IMR-90 (cell line): Measurements from ENCODE around the gene SPATA13.

Source experiments
- CEBPB ChIP-seq: IDR thresholded peaks from 2 replicates; pipeline ENCODE4 v1.6.1; 2012; ENCODE audit warnings: low read depth, low read length, improper control_type of control experiment
- CHD1 ChIP-seq: IDR thresholded peaks from 2 replicates; pipeline ENCODE4 v1.6.1; 2012; ENCODE audit warnings: low read depth, low read length, improper control_type of control experiment
- CTCF ChIP-seq: conservative IDR thresholded peaks from 2 replicates; pipeline ENCODE4 v1.5.1; 2012; ENCODE audit warnings: mild to moderate bottlenecking, low read depth, low read length, improper control_type of control experiment
- ELK1 ChIP-seq: fragments of 150-350 bp; IDR thresholded peaks from 2 replicates; pipeline ENCODE4 v1.6.1; 2016; ENCODE audit warnings: low read depth, mild to moderate bottlenecking, low read length, moderate library complexity, borderline replicate concordance
- FOS ChIP-seq: fragments of 150-350 bp; IDR thresholded peaks from 2 replicates; pipeline ENCODE4 v1.6.1; 2016; ENCODE audit warnings: low read depth, low read length
- MAFK ChIP-seq: IDR thresholded peaks from 2 replicates; pipeline ENCODE4 v1.6.1; 2012; ENCODE audit warnings: low read depth, low read length, improper control_type of control experiment
- MAZ ChIP-seq: IDR thresholded peaks from 2 replicates; pipeline ENCODE4 v1.6.1; 2012; ENCODE audit warnings: low read depth, mild to moderate bottlenecking, low read length, improper control_type of control experiment, moderate library complexity, borderline replicate concordance
- MXI1 ChIP-seq: IDR thresholded peaks from 2 replicates; pipeline ENCODE4 v1.6.1; 2012; ENCODE audit warnings: low read depth, mild to moderate bottlenecking, low read length, moderate library complexity, borderline replicate concordance
- POLR2A ChIP-seq: IDR thresholded peaks from 2 replicates; pipeline ENCODE4 v1.6.1; 2012; ENCODE audit warnings: mild to moderate bottlenecking, low read depth, low read length
- RAD21 ChIP-seq: IDR thresholded peaks from 2 replicates; pipeline ENCODE4 v1.6.1; 2012; ENCODE audit warnings: low read length, improper control_type of control experiment
- RCOR1 ChIP-seq: IDR thresholded peaks from 2 replicates; pipeline ENCODE4 v1.6.1; 2012; ENCODE audit warnings: mild to moderate bottlenecking, low read length, improper control_type of control experiment; ENCODE audit not compliant: insufficient replicate concordance
- RFX5 ChIP-seq: IDR thresholded peaks from 2 replicates; pipeline ENCODE4 v1.8.0; 2012; ENCODE audit warnings: low read depth, mild to moderate bottlenecking, low read length, moderate library complexity
- SMC3 ChIP-seq: fragments of 150-350 bp; IDR thresholded peaks from 2 replicates; pipeline ENCODE4 v1.6.1; 2016; ENCODE audit warnings: low read depth, mild to moderate bottlenecking, antibody characterized with exemption, low read length, moderate library complexity

- no peak for TF ChIP-seq CTCF
- no peak for TF ChIP-seq MAFK
- no peak for TF ChIP-seq CHD1
- no peak for TF ChIP-seq RAD21
- no peak for TF ChIP-seq POLR2A
- TF ChIP-seq CEBPB: no peak
- no peak for TF ChIP-seq SMC3
- no peak for TF ChIP-seq MAZ
- no peak for TF ChIP-seq FOS
- TF ChIP-seq RFX5: no peak
- no peak for TF ChIP-seq ELK1
- no peak for TF ChIP-seq RCOR1
- no peak for TF ChIP-seq MXI1
These were observed 32.4 kb upstream of the SPATA13 start for GRCh38 chr13:24128112-24128511.
